ENCODE results near the gene PHOX2A. TPM values are rescaled to one million over a fixed set of nuclear protein-coding genes. Genes with fewer than 3 reads are reported as not detected.

PHOX2A gene
- total RNA-seq, 1 experiment from 2014 or later, result not detected

DNA sequence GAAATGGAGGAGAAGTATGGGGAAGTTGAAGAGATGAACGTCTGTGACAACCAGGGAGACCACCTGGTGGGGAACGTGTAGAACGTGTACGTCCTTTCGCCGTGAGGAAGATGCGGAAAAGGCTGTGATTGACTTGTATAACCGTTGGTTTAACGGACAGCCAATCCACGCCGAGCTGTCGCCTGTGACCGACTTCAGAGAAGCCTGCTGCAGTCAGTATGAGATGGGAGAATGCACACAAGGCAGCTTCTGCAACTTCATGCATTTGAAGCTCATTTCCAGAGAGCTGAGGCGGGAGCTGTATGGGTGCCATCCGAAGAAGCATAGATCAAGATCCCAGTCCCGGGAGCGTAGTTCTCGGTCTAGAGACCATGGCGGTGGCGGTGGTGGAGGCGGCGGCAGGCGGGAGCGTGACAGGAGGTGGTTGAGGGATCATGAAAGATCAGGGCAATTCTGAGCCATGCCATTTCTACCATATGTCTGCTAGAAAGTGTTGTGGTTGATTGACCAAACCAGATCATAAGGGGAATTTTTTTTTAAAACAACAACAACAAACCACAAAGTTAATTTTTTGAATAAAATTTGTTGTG lies 36.8 kb upstream of the PHOX2A start:
- H3K27ac ChIP-seq (ENCODE audit: low read length), result no peak overlapping the region
- CTCF ChIA-PET, result no interaction called here
- intact Hi-C loops (cut with micrococcal nuclease), result no loop called here
- TF ChIP-seq EZH2 (IDR thresholded peaks at IDR 0.05; ENCODE audit: low read length, unreplicated experiment) (no peak), EZH2phosphoT487 (IDR thresholded peaks at IDR 0.05; ENCODE audit: borderline replicate concordance, low read length) (no peak), CTCF (conservative IDR thresholded peaks at IDR 0.05; ENCODE audit: low read depth, low read length) (no peak)
- H3K27me3 ChIP-seq (ENCODE audit: low read length), result no peaks in the 10 kb centered on the region
- no peaks in the 10 kb centered on the region for H3F3A ChIP-seq (ENCODE audit: low read length, unreplicated experiment)
- H3K79me2 ChIP-seq (ENCODE audit: low read length), result no peaks in the 10 kb centered on the region
- no peak overlapping the region for H3K4me2 ChIP-seq (ENCODE audit: low read length)
- no peaks in the 10 kb centered on the region for H4K20me1 ChIP-seq (ENCODE audit: low read length)
- ATAC-seq (no peak), DNase-seq (no peak)
- H3K36me3 ChIP-seq (ENCODE audit: low read depth, low read length), result no peaks in the 10 kb centered on the region
- H3K9me2 ChIP-seq (replicated peaks; ENCODE audit: low read length), result no peaks in the 10 kb centered on the region
- POLR2A ChIA-PET (ENCODE audit: unreplicated experiment), result no interaction called here
- no peak overlapping the region for H2AFZ ChIP-seq (ENCODE audit: low read length)
- H3K9ac ChIP-seq (ENCODE audit: low read length), result no peak overlapping the region
- peaks cover 8% of the 10 kb centered on the region for H3K4me1 ChIP-seq (ENCODE audit: insufficient read depth, low read length)
- no peaks in the 10 kb centered on the region for H3K9me3 ChIP-seq (ENCODE audit: low read length)
- H3K4me3 ChIP-seq (ENCODE audit: low read length), result no peak overlapping the region
- BruUV-seq (replicated peaks), result no TSS peak

GRCh38 chr11:72280037-72280436 lies 36.1 kb upstream of the PHOX2A start:
- TF ChIP-seq EZH2 (IDR thresholded peaks at IDR 0.05; ENCODE audit: low read length, unreplicated experiment), result no peak
- TF ChIP-seq EZH2phosphoT487 (IDR thresholded peaks at IDR 0.05; ENCODE audit: borderline replicate concordance, low read length), result no peak
- no peak for TF ChIP-seq CTCF (conservative IDR thresholded peaks at IDR 0.05; ENCODE audit: low read depth, low read length)
- BruUV-seq (replicated peaks), result no TSS peak
- ATAC-seq (no peak), DNase-seq (no peak)
- Histone ChIP-seq H2AFZ (ENCODE audit: low read length) (no peak overlapping the region), H3K79me2 (ENCODE audit: low read length) (no peaks in the 10 kb centered on the region), H3K9me2 (replicated peaks; ENCODE audit: low read length) (no peaks in the 10 kb centered on the region), H3K36me3 (ENCODE audit: low read depth, low read length) (no peaks in the 10 kb centered on the region), H3K9ac (ENCODE audit: low read length) (no peak overlapping the region), H3F3A (ENCODE audit: low read length, unreplicated experiment) (no peaks in the 10 kb centered on the region), H3K27me3 (ENCODE audit: low read length) (no peaks in the 10 kb centered on the region), H3K4me2 (ENCODE audit: low read length) (no peak overlapping the region), H3K4me1 (ENCODE audit: insufficient read depth, low read length) (peaks cover 8% of the 10 kb centered on the region), H3K27ac (ENCODE audit: low read length) (no peak overlapping the region), H4K20me1 (ENCODE audit: low read length) (no peaks in the 10 kb centered on the region), H3K9me3 (ENCODE audit: low read length) (no peaks in the 10 kb centered on the region), H3K4me3 (ENCODE audit: low read length) (no peak overlapping the region)
- ChIA-PET POLR2A (ENCODE audit: unreplicated experiment) (no interaction called here), CTCF (no interaction called here)
- intact Hi-C loops (cut with micrococcal nuclease), result no loop called here

DNA sequence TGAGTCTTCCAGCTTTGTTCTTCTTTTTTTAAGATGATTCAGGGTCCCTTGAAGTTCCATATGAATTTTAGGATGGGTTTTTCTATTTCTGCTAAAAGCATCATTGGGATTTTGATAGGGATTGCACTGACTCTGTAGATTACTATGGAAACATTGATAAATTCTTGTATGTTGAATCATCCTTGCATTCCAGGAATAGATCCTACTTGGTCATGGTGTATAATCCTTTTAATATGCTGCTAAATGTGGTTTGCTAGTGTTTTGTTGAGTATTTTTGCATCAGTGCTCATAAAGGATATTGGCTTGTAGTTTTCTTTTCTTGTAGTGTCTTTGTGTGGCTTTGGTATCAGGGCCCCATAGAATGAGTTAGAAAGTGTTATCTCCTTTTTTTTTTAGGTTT lies 34.9 kb upstream of the PHOX2A start:
- intact Hi-C loops (cut with micrococcal nuclease), result no loop called here
- no peak overlapping the region for H3K4me2 ChIP-seq (ENCODE audit: low read length)
- no peaks in the 10 kb centered on the region for H3K9me2 ChIP-seq (replicated peaks; ENCODE audit: low read length)
- peaks cover 8% of the 10 kb centered on the region for H3K4me1 ChIP-seq (ENCODE audit: insufficient read depth, low read length)
- H3K36me3 ChIP-seq (ENCODE audit: low read depth, low read length), result no peaks in the 10 kb centered on the region
- H3K27me3 ChIP-seq (ENCODE audit: low read length), result no peaks in the 10 kb centered on the region
- H4K20me1 ChIP-seq (ENCODE audit: low read length), result no peaks in the 10 kb centered on the region
- ChIA-PET CTCF (no interaction called here), POLR2A (ENCODE audit: unreplicated experiment) (no interaction called here)
- BruUV-seq (replicated peaks), result no TSS peak
- no peaks in the 10 kb centered on the region for H3K9me3 ChIP-seq (ENCODE audit: low read length)
- DNase-seq (peak; percentile 62), ATAC-seq (peak; percentile 50)
- H3F3A ChIP-seq (ENCODE audit: low read length, unreplicated experiment), result no peaks in the 10 kb centered on the region
- no peak overlapping the region for H2AFZ ChIP-seq (ENCODE audit: low read length)
- H3K9ac ChIP-seq (ENCODE audit: low read length), result no peak overlapping the region
- H3K79me2 ChIP-seq (ENCODE audit: low read length), result no peaks in the 10 kb centered on the region
- TF ChIP-seq EZH2 (IDR thresholded peaks at IDR 0.05; ENCODE audit: low read length, unreplicated experiment), result no peak
- no peak for TF ChIP-seq CTCF (conservative IDR thresholded peaks at IDR 0.05; ENCODE audit: low read depth, low read length)
- TF ChIP-seq EZH2phosphoT487 (IDR thresholded peaks at IDR 0.05; ENCODE audit: borderline replicate concordance, low read length), result no peak
- H3K27ac ChIP-seq (ENCODE audit: low read length), result no peak overlapping the region
- H3K4me3 ChIP-seq (ENCODE audit: low read length), result no peak overlapping the region
